ENCODE data around the gene TMX4.

DNA sequence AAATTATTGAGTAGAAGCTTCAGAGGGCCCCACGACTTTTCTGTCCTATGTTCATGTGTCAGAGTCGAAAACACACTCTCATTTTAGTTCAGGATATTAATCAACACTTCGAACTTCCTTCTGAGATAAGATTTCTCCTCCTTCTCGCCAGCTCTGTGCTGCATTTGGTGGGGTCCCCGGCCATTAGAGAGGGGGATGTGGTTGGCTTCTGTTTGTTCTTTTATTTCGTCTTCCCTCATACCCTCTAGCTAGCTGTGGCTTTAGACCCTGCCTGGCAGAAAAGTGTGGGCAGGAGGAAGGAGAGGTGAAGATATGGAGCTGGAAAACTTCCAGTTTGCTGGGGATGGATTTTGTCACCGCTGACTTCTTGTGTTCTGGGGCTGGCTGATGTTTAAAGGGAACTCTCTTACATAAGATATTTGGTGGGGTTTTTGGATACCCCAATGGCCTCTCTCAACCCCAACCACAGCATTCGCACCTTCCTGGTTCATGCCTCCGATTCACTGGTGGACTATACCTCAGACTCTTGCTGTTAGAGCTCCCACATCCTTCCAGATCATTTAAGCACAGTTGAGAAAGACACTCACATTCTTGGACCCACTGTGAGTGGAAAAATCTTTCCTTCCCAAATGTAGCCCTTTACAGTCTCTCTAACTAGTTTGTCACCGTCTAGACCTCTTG is 30.7 kb upstream of the TMX4 start:
- TF ChIP-seq EZH2phosphoT487 (IDR thresholded peaks at IDR 0.05; ENCODE audit: insufficient read depth, low read depth): no peak
- no peak for TF ChIP-seq EZH2 (IDR thresholded peaks at IDR 0.05; ENCODE audit: insufficient read depth, poor library complexity, severe bottlenecking)
